Mammary epithelial cell (primary cell): ENCODE results near the gene TRIM8.

Source experiments
- EZH2 ChIP-seq: IDR thresholded peaks from 2 replicates; pipeline ENCODE4 v1.6.1; 2012; ENCODE audit warnings: low read length, inconsistent platforms, borderline replicate concordance
- TF ChIP-seq, protein P1 (sequence below), 2 donors: IDR thresholded peaks in 1 of 2; conservative IDR thresholded peaks in 1 of 2; 2 replicates each; pipeline ENCODE4 v1.5.1; 2011 to 2012; ENCODE audit warnings: inconsistent platforms in 2 of 2, low read length in 2 of 2, mild to moderate bottlenecking in 2 of 2, control low read depth in 1 of 2, low read depth in 1 of 2; ENCODE audit not compliant: insufficient read depth in 1 of 2; ENCODE audit errors: extremely low read depth in 1 of 2

GRCh38 chr10:102635377-102635776 lies 8.9 kb upstream of the TRIM8 start:
- TF ChIP-seq, protein P1, sequence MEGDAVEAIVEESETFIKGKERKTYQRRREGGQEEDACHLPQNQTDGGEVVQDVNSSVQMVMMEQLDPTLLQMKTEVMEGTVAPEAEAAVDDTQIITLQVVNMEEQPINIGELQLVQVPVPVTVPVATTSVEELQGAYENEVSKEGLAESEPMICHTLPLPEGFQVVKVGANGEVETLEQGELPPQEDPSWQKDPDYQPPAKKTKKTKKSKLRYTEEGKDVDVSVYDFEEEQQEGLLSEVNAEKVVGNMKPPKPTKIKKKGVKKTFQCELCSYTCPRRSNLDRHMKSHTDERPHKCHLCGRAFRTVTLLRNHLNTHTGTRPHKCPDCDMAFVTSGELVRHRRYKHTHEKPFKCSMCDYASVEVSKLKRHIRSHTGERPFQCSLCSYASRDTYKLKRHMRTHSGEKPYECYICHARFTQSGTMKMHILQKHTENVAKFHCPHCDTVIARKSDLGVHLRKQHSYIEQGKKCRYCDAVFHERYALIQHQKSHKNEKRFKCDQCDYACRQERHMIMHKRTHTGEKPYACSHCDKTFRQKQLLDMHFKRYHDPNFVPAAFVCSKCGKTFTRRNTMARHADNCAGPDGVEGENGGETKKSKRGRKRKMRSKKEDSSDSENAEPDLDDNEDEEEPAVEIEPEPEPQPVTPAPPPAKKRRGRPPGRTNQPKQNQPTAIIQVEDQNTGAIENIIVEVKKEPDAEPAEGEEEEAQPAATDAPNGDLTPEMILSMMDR (conservative IDR thresholded peaks at IDR 0.05 in 1 of 2, IDR thresholded peaks at IDR 0.05 in 1 of 2; ENCODE audit: extremely low read depth in 1 of 2, insufficient read depth in 1 of 2, low read depth in 1 of 2, low read length in 2 of 2) = no peak
- no peak for TF ChIP-seq EZH2
